Activated T-helper 1 cell treated with anti-CD3 and anti-CD28 coated beads, Interleukin-12 subunit alpha, Interleukin-12 subunit beta, Interleukin-2, Interleukin-4 antibody, amounts not matched to agents 30 ng/mL and 10 ng/mL and 1 ng/mL, durations not matched to agents 14 hours and 24 hours and 36 hours (primary cell): ENCODE results near the gene MGLL. TPM values are rescaled to one million over a fixed set of nuclear protein-coding genes. Genes with fewer than 3 reads are reported as not detected.

Source experiments
- DNase-seq: peaks from one replicate; pipeline ENCODE4 v3.0.0; 2021; ENCODE audit warnings: low spot score
- H3K27ac Mint-ChIP-seq: one replicate; pipeline ENCODE4 v1.8.0; 2021; ENCODE audit warnings: mild to moderate bottlenecking, mixed read lengths
- H3K27me3 Mint-ChIP-seq: one replicate; pipeline ENCODE4 v1.8.0; 2022; ENCODE audit warnings: mild to moderate bottlenecking, moderate library complexity, mixed read lengths; ENCODE audit not compliant: insufficient read depth
- H3K36me3 Mint-ChIP-seq: one replicate; pipeline ENCODE4 v1.8.0; 2021; ENCODE audit warnings: low read depth, mixed read lengths
- H3K4me1 Mint-ChIP-seq: one replicate; pipeline ENCODE4 v1.8.0; 2021; ENCODE audit warnings: low read depth, mixed read lengths
- H3K4me3 Mint-ChIP-seq: one replicate; pipeline ENCODE4 v1.8.0; 2021; ENCODE audit warnings: mild to moderate bottlenecking, moderate library complexity, mixed read lengths
- H3K9me3 Mint-ChIP-seq: one replicate; pipeline ENCODE4 v1.8.0; 2021; ENCODE audit warnings: mixed read lengths
- intact Hi-C: fragments of 100-400 bp; cut with micrococcal nuclease; formaldehyde crosslinking; loops from one replicate; pipeline ENCODE4 v1.15.1; 2024
- total RNA-seq: library from RNA; stranded (reverse); gene quantifications from 2 replicates; pipeline ENCODE4 v1.2.3, GENCODE V29; 2022

MGLL gene
- total RNA-seq, 1 donor from 2014 or later, result 2.2 TPM

GRCh38 chr3:127669541-127670228, 152.6 kb downstream of the MGLL start:
- intact Hi-C loops, result loop anchor here (5.0 to 10.0 kb wide), 3 partner anchors 455 to 1755 kb away; partner anchors contain the start of genes PLXNA1 and RUVBL1
- Mint-ChIP-seq H3K4me1 (peaks cover 14% of the 10 kb centered on the region), H3K4me3 (peak overlapping the region; percentile 47), H3K36me3 (no peaks in the 10 kb centered on the region), H3K27me3 (peaks cover 8% of the 10 kb centered on the region), H3K27ac (no peak overlapping the region), H3K9me3 (no peaks in the 10 kb centered on the region)
- no peak for DNase-seq

GRCh38 chr3:127668906-127669305, 153.4 kb downstream of the MGLL start:
- Mint-ChIP-seq H3K27me3 (peaks cover 8% of the 10 kb centered on the region), H3K36me3 (no peaks in the 10 kb centered on the region), H3K27ac (no peak overlapping the region), H3K4me1 (peaks cover 10% of the 10 kb centered on the region), H3K9me3 (no peaks in the 10 kb centered on the region), H3K4me3 (no peak overlapping the region)
- intact Hi-C loops, result no loop called here
- DNase-seq, result no peak

- Mint-ChIP-seq H3K4me1 (peaks cover 5% of the 10 kb centered on the region), H3K9me3 (no peaks in the 10 kb centered on the region), H3K36me3 (no peaks in the 10 kb centered on the region), H3K27me3 (peaks cover 11% of the 10 kb centered on the region), H3K27ac (no peak overlapping the region), H3K4me3 (no peak overlapping the region)
- DNase-seq, result no peak
- intact Hi-C loops, result no loop called here
These were observed 155.1 kb downstream of the MGLL start for GRCh38 chr3:127667119-127667681.

- Mint-ChIP-seq H3K4me1 (peaks cover under 1% of the 10 kb centered on the region), H3K4me3 (no peak overlapping the region), H3K9me3 (no peaks in the 10 kb centered on the region), H3K27ac (no peak overlapping the region), H3K36me3 (no peaks in the 10 kb centered on the region), H3K27me3 (peaks cover 11% of the 10 kb centered on the region)
- DNase-seq, result no peak
- intact Hi-C loops, result no loop called here
These were observed 155.6 kb downstream of the MGLL start for GRCh38 chr3:127666676-127667075.

GRCh38 chr3:127665586-127665985, 156.7 kb downstream of the MGLL start:
- intact Hi-C loops, result no loop called here
- H3K27ac Mint-ChIP-seq, result no peak overlapping the region
- DNase-seq, result no peak
- no peak overlapping the region for H3K4me3 Mint-ChIP-seq
- no peaks in the 10 kb centered on the region for H3K4me1 Mint-ChIP-seq
- peaks cover 11% of the 10 kb centered on the region for H3K27me3 Mint-ChIP-seq
- H3K9me3 Mint-ChIP-seq, result no peaks in the 10 kb centered on the region
- H3K36me3 Mint-ChIP-seq, result no peaks in the 10 kb centered on the region

GRCh38 chr3:127665165-127665564, 157.2 kb downstream of the MGLL start:
- intact Hi-C loops, result no loop called here

GRCh38 chr3:127663151-127663550, 159.2 kb downstream of the MGLL start:
- Mint-ChIP-seq H3K27me3 (peaks cover 14% of the 10 kb centered on the region), H3K4me3 (no peak overlapping the region), H3K4me1 (no peaks in the 10 kb centered on the region), H3K36me3 (no peaks in the 10 kb centered on the region), H3K9me3 (no peaks in the 10 kb centered on the region), H3K27ac (no peak overlapping the region)
- no peak for DNase-seq
- intact Hi-C loops, result no loop called here

More at GRCh38 chr3:127665165-127665564, 157.2 kb downstream of the MGLL start:
- no peak overlapping the region for H3K27ac Mint-ChIP-seq
- H3K4me3 Mint-ChIP-seq, result no peak overlapping the region
- H3K36me3 Mint-ChIP-seq, result no peaks in the 10 kb centered on the region
- DNase-seq, result no peak
- peaks cover 11% of the 10 kb centered on the region for H3K27me3 Mint-ChIP-seq
- H3K9me3 Mint-ChIP-seq, result no peaks in the 10 kb centered on the region
- no peaks in the 10 kb centered on the region for H3K4me1 Mint-ChIP-seq

- Mint-ChIP-seq H3K27me3 (peaks cover 18% of the 10 kb centered on the region), H3K9me3 (no peaks in the 10 kb centered on the region), H3K4me3 (no peak overlapping the region), H3K4me1 (no peaks in the 10 kb centered on the region), H3K36me3 (no peaks in the 10 kb centered on the region), H3K27ac (no peak overlapping the region)
- intact Hi-C loops, result no loop called here
- DNase-seq, result no peak
These were observed 160.3 kb downstream of the MGLL start for GRCh38 chr3:127662001-127662469.

- intact Hi-C loops, result no loop called here
- no peak overlapping the region for H3K4me3 Mint-ChIP-seq
- H3K36me3 Mint-ChIP-seq, result no peaks in the 10 kb centered on the region
- H3K4me1 Mint-ChIP-seq, result no peaks in the 10 kb centered on the region
- no peak overlapping the region for H3K27ac Mint-ChIP-seq
- no peaks in the 10 kb centered on the region for H3K9me3 Mint-ChIP-seq
- peaks cover 18% of the 10 kb centered on the region for H3K27me3 Mint-ChIP-seq
- DNase-seq, result no peak
These were observed 160.7 kb downstream of the MGLL start for GRCh38 chr3:127661600-127661999.

GRCh38 chr3:127660621-127661251, 161.6 kb downstream of the MGLL start:
- no peaks in the 10 kb centered on the region for H3K9me3 Mint-ChIP-seq
- intact Hi-C loops, result no loop called here
- no peak overlapping the region for H3K27ac Mint-ChIP-seq
- H3K4me1 Mint-ChIP-seq, result no peaks in the 10 kb centered on the region
- H3K27me3 Mint-ChIP-seq, result peaks cover 22% of the 10 kb centered on the region
- H3K36me3 Mint-ChIP-seq, result no peaks in the 10 kb centered on the region
- H3K4me3 Mint-ChIP-seq, result no peak overlapping the region
- DNase-seq, result no peak

- Mint-ChIP-seq H3K9me3 (no peaks in the 10 kb centered on the region), H3K27ac (no peak overlapping the region), H3K4me3 (no peak overlapping the region), H3K27me3 (peaks cover 16% of the 10 kb centered on the region), H3K36me3 (no peaks in the 10 kb centered on the region), H3K4me1 (no peaks in the 10 kb centered on the region)
- intact Hi-C loops, result loop anchor here (10.0 kb wide), 1 partner anchor 477 kb away; no protein-coding TSS in a partner anchor
- DNase-seq, result no peak
These were observed 164.1 kb downstream of the MGLL start for GRCh38 chr3:127658234-127658633.

- H3K4me1 Mint-ChIP-seq, result no peaks in the 10 kb centered on the region
- no peaks in the 10 kb centered on the region for H3K9me3 Mint-ChIP-seq
- no peak overlapping the region for H3K27ac Mint-ChIP-seq
- H3K27me3 Mint-ChIP-seq, result peaks cover 12% of the 10 kb centered on the region
- DNase-seq, result no peak
- intact Hi-C loops, result loop anchor here (10.0 kb wide), 1 partner anchor 478 kb away; no protein-coding TSS in a partner anchor
- no peak overlapping the region for H3K4me3 Mint-ChIP-seq
- H3K36me3 Mint-ChIP-seq, result no peaks in the 10 kb centered on the region
These were observed 165.4 kb downstream of the MGLL start for GRCh38 chr3:127656906-127657305.

- Mint-ChIP-seq H3K27ac (no peak overlapping the region), H3K36me3 (no peaks in the 10 kb centered on the region), H3K4me1 (no peaks in the 10 kb centered on the region), H3K27me3 (peaks cover 12% of the 10 kb centered on the region), H3K4me3 (no peak overlapping the region), H3K9me3 (no peaks in the 10 kb centered on the region)
- no peak for DNase-seq
- intact Hi-C loops, result loop anchor here (10.0 kb wide), 1 partner anchor 479 kb away; no protein-coding TSS in a partner anchor
These were observed 166.7 kb downstream of the MGLL start for GRCh38 chr3:127655641-127656040.
